ENCODE results near the gene CPN1. TPM values are rescaled to one million over a fixed set of nuclear protein-coding genes. Genes with fewer than 3 reads are reported as not detected.

The CPN1 gene
- total and polyA plus RNA-seq, 2 donors (not counting 3 experiments of a cell fraction or from before 2014, with no cell fraction given): not detected

GRCh38 chr10:100065084-100065660 lies 16.5 kb downstream of the CPN1 start:
- FAIRE-seq (no peak), DNase-seq (ENCODE audit: low read depth, low spot score) (no peak)
- Histone ChIP-seq H3K27me3 (ENCODE audit: control insufficient read depth in 2 of 2, insufficient read depth in 2 of 2, low read length in 2 of 2) (peaks cover 8 to 19% of the 10 kb centered on the region in 2 experiments), H3K9me3 (replicated peaks; ENCODE audit: control insufficient read depth, insufficient read depth, low read length) (no peaks in the 10 kb centered on the region), H4K20me1 (replicated peaks; ENCODE audit: control insufficient read depth, extremely low read depth, insufficient read depth, low read length) (no peaks in the 10 kb centered on the region), H3K9me1 (replicated peaks; ENCODE audit: control insufficient read depth, extremely low read depth, insufficient read depth, low read length) (no peaks in the 10 kb centered on the region), H2AFZ (ENCODE audit: low read depth, low read length) (no peak overlapping the region), H3K27ac (ENCODE audit: insufficient read depth, low read depth, low read length) (no peak overlapping the region), H3K4me3 (replicated peaks in 1 of 3; ENCODE audit: insufficient read depth in 1 of 3, low read depth in 1 of 3, low read length in 3 of 3) (no peak overlapping the region), H3K9ac (replicated peaks; ENCODE audit: extremely low read depth, insufficient read depth, low read length) (no peak overlapping the region), H3K36me3 (ENCODE audit: control insufficient read depth in 2 of 2, extremely low read depth in 1 of 2, insufficient read depth in 2 of 2, low read length in 2 of 2) (no peaks in the 10 kb centered on the region), H3K4me2 (ENCODE audit: insufficient read depth, low read length) (no peak overlapping the region), H3K79me2 (ENCODE audit: control insufficient read depth, insufficient read depth, low read length) (no peaks in the 10 kb centered on the region), H3K4me1 (ENCODE audit: control insufficient read depth, extremely low read depth, insufficient read depth, low read length) (no peaks in the 10 kb centered on the region)
- CTCF ChIA-PET: interaction anchor here (1.4 kb wide), 1 partner anchor 20 kb away, joined by 4 read pairs; no protein-coding TSS in a partner anchor
- TF ChIP-seq POLR2A (IDR thresholded peaks at IDR 0.05; ENCODE audit: low read depth, low read length) (no peak), POLR2AphosphoS5 (IDR thresholded peaks at IDR 0.05; ENCODE audit: insufficient read depth, low read depth, low read length) (no peak), MYC (IDR thresholded peaks at IDR 0.05; ENCODE audit: low read depth, low read length) (no peak), GATA2 (IDR thresholded peaks at IDR 0.05; ENCODE audit: insufficient read depth, insufficient read length, low read depth, low read length) (no peak), MAX (IDR thresholded peaks at IDR 0.05; ENCODE audit: insufficient read depth, insufficient read length) (no peak), JUN (IDR thresholded peaks at IDR 0.05; ENCODE audit: borderline replicate concordance, insufficient read depth, insufficient read length, low read depth) (no peak), CTCF (IDR thresholded peaks at IDR 0.05; ENCODE audit: extremely low read depth in 1 of 2, insufficient read depth in 1 of 2, low read depth in 1 of 2, low read length in 2 of 2) (no peak), EZH2 (IDR thresholded peaks at IDR 0.05; ENCODE audit: borderline replicate concordance, low read depth, low read length, severe bottlenecking) (no peak), FOS (IDR thresholded peaks at IDR 0.05; ENCODE audit: borderline replicate concordance, insufficient read depth, low read length) (no peak)
- intact Hi-C loops (cut with micrococcal nuclease): no loop called here
- BruUV-seq (replicated peaks): no TSS peak
- dilution Hi-C loops (cut with MboI; ENCODE audit: extremely low pct_ligation_motif_present, low sequenced_read_pairs): no loop called here
- POLR2A ChIA-PET: no interaction called here
